Transverse colon (tissue), 4 donors: ENCODE measurements around the gene TPPP3. TPM values are rescaled to one million over a fixed set of nuclear protein-coding genes. Genes with fewer than 3 reads are reported as not detected.

Experiments used
- DNase-seq: peaks from one replicate; pipeline ENCODE4 v3.0.0-alpha.2; 2019
- H3K27ac ChIP-seq, 4 donors: fragments of 200-600 bp; sonication (generic); 2 replicates each; pipeline ENCODE4 v1.5.1; 2016 to 2018; ENCODE audit warnings: inconsistent platforms in 4 of 4
- H3K27me3 ChIP-seq: fragments of 200-600 bp; sonication (generic); 2 replicates; pipeline ENCODE4 v1.5.1; 2017; ENCODE audit warnings: inconsistent platforms
- H3K36me3 ChIP-seq, 4 donors: fragments of 200-600 bp; sonication (generic); 2 replicates each; pipeline ENCODE4 v1.5.1; 2017 to 2019; ENCODE audit warnings: inconsistent platforms in 4 of 4
- H3K4me1 ChIP-seq, 4 donors: fragments of 200-600 bp; sonication (generic); 2 replicates each; pipeline ENCODE4 v1.5.1; 2017 to 2020; ENCODE audit warnings: inconsistent platforms in 4 of 4
- H3K4me3 ChIP-seq, 4 donors: fragments of 200-600 bp; sonication (generic); 1 replicate in 1 of 4; 2 replicates in 3 of 4; pipeline versions ENCODE4 v1.5.1 to v1.6.1; 2017 to 2019; ENCODE audit warnings: inconsistent platforms in 4 of 4
- H3K9me3 ChIP-seq, 2 donors: fragments of 200-600 bp; sonication (generic); 2 replicates each; pipeline ENCODE4 v1.5.1; 2017 to 2019; ENCODE audit warnings: inconsistent platforms in 2 of 2
- CTCF ChIP-seq, 5 experiments: fragments of 200-600 bp in 3 of 5; fragments of 450-650 bp in 2 of 5; sonication (generic) in 3 of 5; IDR thresholded peaks; 1 replicate in 2 of 5; 2 replicates in 3 of 5; pipeline ENCODE4 v1.5.1; 2016 to 2017; ENCODE audit warnings: antibody characterized with exemption in 5 of 5, inconsistent platforms in 3 of 5, mild to moderate bottlenecking in 2 of 5, moderate library complexity in 1 of 5
- EP300 ChIP-seq: sonication (generic); formaldehyde crosslinking; IDR thresholded peaks from one replicate; pipeline ENCODE4 v1.6.1; 2017; ENCODE audit warnings: antibody characterized with exemption, low read depth
- POLR2A ChIP-seq: fragments of 450-650 bp; IDR thresholded peaks from one replicate; pipeline ENCODE4 v1.6.1; 2016; ENCODE audit warnings: antibody characterized with exemption, mild to moderate bottlenecking, moderate library complexity
- POLR2AphosphoS5 ChIP-seq, 3 donors: sonication (generic); formaldehyde crosslinking; IDR thresholded peaks; one replicate each; pipeline ENCODE4 v1.6.1; 2016; ENCODE audit warnings: antibody characterized with exemption in 3 of 3
- WGBS, 2 donors: methylation state at CpG; one replicate each; pipeline ENCODE4 v1.1.5; 2018; ENCODE audit warnings: low coverage in 1 of 2; 5-methylcytosine and 5-hydroxymethylcytosine counted together
- in situ Hi-C, 4 donors: fragments of 200-750 bp; cut with MboI; loops; one replicate each; pipeline versions ENCODE4 v1.15.0 to v1.15.1; 2017; ENCODE audit warnings: low sequenced_read_pairs in 3 of 4, low pct_ligation_motif_present in 1 of 4, low pct_unique_long_range_greater_than_20kb in 1 of 4
- intact Hi-C: fragments of 100-400 bp; cut with DNase I; formaldehyde crosslinking; loops from one replicate; pipeline ENCODE4 v1.15.1; 2023; ENCODE audit warnings: low total_unique reads
- small RNA-seq, 4 donors: library from RNA; depleted of rRNA; stranded (forward); fragments of <200 nt; gene quantifications; one replicate each; pipeline ENCODE3, GENCODE V24; 2016
- total RNA-seq, 4 donors: library from RNA; depleted of rRNA; stranded (reverse); fragments of >200 nt; gene quantifications; one replicate each; pipeline ENCODE4 v1.1.0, GENCODE V29; 2016

Gene TPPP3
- total RNA-seq, 4 donors from 2014 or later, result 3.5 to 20.9 (median 5.7) TPM; not detected in 1

GRCh38 chr16:67341250-67341649, 52.0 kb downstream of the TPPP3 start:
- Histone ChIP-seq H3K36me3 (no peaks in the 10 kb centered on the region), H3K9me3 (no peaks in the 10 kb centered on the region), H3K27me3 (no peaks in the 10 kb centered on the region), H3K4me3 (no peak overlapping the region), H3K27ac (no peak overlapping the region), H3K4me1 (peaks cover 0 to 13% (median 4%) of the 10 kb centered on the region in 4 donors)
- in situ Hi-C loops (no loop called here), intact Hi-C loops (no loop called here)
- 88 to 90% methylated on average over 3 of the region's 3 CpGs for WGBS, 2 donors
- no peak for DNase-seq
- TF ChIP-seq EP300 (no peak), POLR2AphosphoS5 (IDR thresholded peaks at IDR 0.05) (no peak), POLR2A (no peak), CTCF (IDR thresholded peaks at IDR 0.05) (no peak)

Small RNA genes within 50 kb of the gene (small RNA-seq; reads per million reads assigned to genes)
- gene RNU1-123P, result 0 reads per million in 4 donors

Other genes with a start within 250 kb of the TPPP3 start
- gene B3GNT9, start 242.5 kb downstream of the TPPP3 start, total RNA-seq, result 10 to 100 TPM in 1 of 4 donors, 1 to 10 TPM in 3; 1.5 to 69.1 (median 5.5) TPM
- 10 to 100 TPM; 32.2 to 74.8 (median 42.0) TPM for gene TRADD, start 233.6 kb downstream of the TPPP3 start, total RNA-seq
- gene FBXL8, start 233.5 kb downstream of the TPPP3 start, total RNA-seq, result 10 to 100 TPM; 30.0 to 91.1 (median 55.1) TPM
- 100 to 1,000 TPM in 1 of 4 donors, 10 to 100 TPM in 3; 29.5 to 136 (median 76.6) TPM for gene HSF4, start 228.8 kb downstream of the TPPP3 start, total RNA-seq
- 10 to 100 TPM; 39.5 to 65.9 (median 41.2) TPM for gene NOL3, start 223.0 kb downstream of the TPPP3 start, total RNA-seq
- 100 to 1,000 TPM in 1 of 4 donors, 10 to 100 TPM in 3; 27.6 to 220 (median 32.5) TPM for gene MATCAP1, start 209.5 kb downstream of the TPPP3 start, total RNA-seq
- 1 to 10 TPM in 2 of 4 donors, not detected in 2; 3.0 to 6.7 TPM for gene EXOC3L1, start 203.4 kb downstream of the TPPP3 start, total RNA-seq
- 100 to 1,000 TPM in 3 of 4 donors, 10 to 100 TPM in 1; 97.5 to 224 (median 159) TPM for gene E2F4, start 201.3 kb downstream of the TPPP3 start, total RNA-seq
- 10 to 100 TPM; 61.0 to 91.5 (median 77.7) TPM for gene ELMO3, start 194.4 kb downstream of the TPPP3 start, total RNA-seq
- gene TMEM208, start 166.4 kb downstream of the TPPP3 start, total RNA-seq, result 10 to 100 TPM in 3 of 4 donors, not detected in 1; 29.5 to 50.2 (median 39.3) TPM
- gene FHOD1, start 146.0 kb downstream of the TPPP3 start, total RNA-seq, result 100 to 1,000 TPM in 1 of 4 donors, 10 to 100 TPM in 3; 25.1 to 177 (median 33.6) TPM
- gene SLC9A5, start 144.5 kb downstream of the TPPP3 start, total RNA-seq, result 1 to 10 TPM in 3 of 4 donors, under 1 TPM in 1; 0.55 to 4.5 (median 1.5) TPM
- 10 to 100 TPM in 2 of 4 donors, 1 to 10 TPM in 1, under 1 TPM in 1; 0.80 to 12.2 (median 8.7) TPM for gene PLEKHG4, start 114.0 kb downstream of the TPPP3 start, total RNA-seq
- not detected for gene KCTD19, start 66.8 kb downstream of the TPPP3 start, total RNA-seq
- under 1 TPM in 1 of 4 donors, not detected in 3; 0.79 TPM for gene LRRC36, start 66.7 kb downstream of the TPPP3 start, total RNA-seq
- 10 to 100 TPM in 2 of 4 donors, 1 to 10 TPM in 2; 7.1 to 36.3 (median 20.5) TPM for gene ZDHHC1, start 23.0 kb upstream of the TPPP3 start, total RNA-seq
- gene HSD11B2, start 37.6 kb upstream of the TPPP3 start, total RNA-seq, result 1,000 to 10,000 TPM in 1 of 4 donors, 100 to 1,000 TPM in 3; 667 to 1,081 (median 790) TPM
- gene ATP6V0D1, start 87.7 kb upstream of the TPPP3 start, total RNA-seq, result 100 to 1,000 TPM; 218 to 457 (median 386) TPM
- not detected for gene AGRP, start 90.0 kb upstream of the TPPP3 start, total RNA-seq
- 100 to 1,000 TPM in 1 of 4 donors, 10 to 100 TPM in 3; 11.2 to 141 (median 24.1) TPM for gene RIPOR1, start 135.3 kb upstream of the TPPP3 start, total RNA-seq
- 10 to 100 TPM; 40.0 to 46.8 (median 41.9) TPM for gene CTCF, start 169.0 kb upstream of the TPPP3 start, total RNA-seq